Measurements from ENCODE around the gene DSCAML1. TPM values are rescaled to one million over a fixed set of nuclear protein-coding genes. Genes with fewer than 3 reads are reported as not detected.
"Not testable (repeated sequence)": the region's sequence is repeated elsewhere in the genome, so short reads cannot be mapped to it uniquely, and the experiment has no call there.

Gene DSCAML1
- total RNA-seq, 1 donor from 2014 or later, result not detected

GRCh38 chr11:117792241-117792640, 4.8 kb downstream of the DSCAML1 start:
- ATAC-seq, result no peak

GRCh38 chr11:117790279-117790678, 6.7 kb downstream of the DSCAML1 start:
- no peak for ATAC-seq

GRCh38 chr11:117789241-117789640, 7.8 kb downstream of the DSCAML1 start:
- no peak for ATAC-seq

GRCh38 chr11:117786135-117786870, 10.7 kb downstream of the DSCAML1 start:
- no peak for ATAC-seq

- ATAC-seq, result no peak
Observed at GRCh38 chr11:117782101-117782500, 14.9 kb downstream of the DSCAML1 start.

- ATAC-seq, result no peak
Observed at GRCh38 chr11:117781627-117782026, 15.4 kb downstream of the DSCAML1 start.

GRCh38 chr11:117780456-117780855, 16.6 kb downstream of the DSCAML1 start:
- no peak for ATAC-seq

- no peak for ATAC-seq
Observed at GRCh38 chr11:117774553-117774952, 22.5 kb downstream of the DSCAML1 start.

GRCh38 chr11:117772360-117772759, 24.7 kb downstream of the DSCAML1 start:
- ATAC-seq, result no peak

GRCh38 chr11:117771841-117772240, 25.2 kb downstream of the DSCAML1 start:
- ATAC-seq, result no peak

- ATAC-seq, result no peak
Observed at GRCh38 chr11:117771197-117771596, 25.8 kb downstream of the DSCAML1 start.

- no peak for ATAC-seq
Observed at GRCh38 chr11:117770061-117770460, 27.0 kb downstream of the DSCAML1 start.

- no peak for ATAC-seq
Observed at GRCh38 chr11:117769533-117769932, 27.5 kb downstream of the DSCAML1 start.

GRCh38 chr11:117768506-117768905, 28.5 kb downstream of the DSCAML1 start:
- no peak for ATAC-seq

- no peak for ATAC-seq
Observed at GRCh38 chr11:117767071-117767470, 29.9 kb downstream of the DSCAML1 start.

- ATAC-seq, result no peak
Observed at GRCh38 chr11:117766576-117766975, 30.4 kb downstream of the DSCAML1 start.

GRCh38 chr11:117766026-117766425, 31.0 kb downstream of the DSCAML1 start:
- ATAC-seq, result no peak

- no peak for ATAC-seq
Observed at GRCh38 chr11:117765068-117765467, 31.9 kb downstream of the DSCAML1 start.

GRCh38 chr11:117763465-117763864, 33.6 kb downstream of the DSCAML1 start:
- ATAC-seq, result not testable (repeated sequence)

- no peak for ATAC-seq
Observed at GRCh38 chr11:117761993-117762392, 35.0 kb downstream of the DSCAML1 start.

GRCh38 chr11:117759305-117759704, 37.7 kb downstream of the DSCAML1 start:
- ATAC-seq, result no peak

- ATAC-seq, result no peak
Observed at GRCh38 chr11:117754030-117754429, 43.0 kb downstream of the DSCAML1 start.

- no peak for ATAC-seq
Observed at GRCh38 chr11:117752721-117753237, 44.2 kb downstream of the DSCAML1 start.

GRCh38 chr11:117752071-117752470, 44.9 kb downstream of the DSCAML1 start:
- no peak for ATAC-seq

Data from esophagus mucosa (tissue), 1 donor.